ENCODE measurements around the gene RPH3AL.

- no peak for TF ChIP-seq ATF3 (IDR thresholded peaks at IDR 0.05; ENCODE audit: borderline replicate concordance, extremely low read depth, low read depth, low read length)
- TF ChIP-seq USF1 (IDR thresholded peaks at IDR 0.05; ENCODE audit: borderline replicate concordance, extremely low read length, insufficient read depth, low read depth, low read length): no peak
- no peak for TF ChIP-seq GABPA (IDR thresholded peaks at IDR 0.05; ENCODE audit: low read depth)
- TF ChIP-seq IRF3 (IDR thresholded peaks at IDR 0.05): no peak
- TF ChIP-seq NR2C1 (IDR thresholded peaks at IDR 0.05): no peak
Observed at GRCh38 chr17:353213-353837, 718 bp upstream of the RPH3AL start.
